CD14-positive monocyte (primary cell): ENCODE data around the gene FAM136A. TPM values are rescaled to one million over a fixed set of nuclear protein-coding genes. Genes with fewer than 3 reads are reported as not detected.

ENCODE experiments used
- DNase-seq, 3 donors: peaks; one replicate each; pipeline ENCODE4 v3.0.0-alpha.2; 2011 to 2022
- H2AFZ ChIP-seq: 2 replicates; pipeline ENCODE4 v1.6.0; 2012; ENCODE audit warnings: mild to moderate bottlenecking, low read depth, low read length, inconsistent platforms; ENCODE audit not compliant: insufficient read depth, poor library complexity, severe bottlenecking
- H3K27ac ChIP-seq, 2 donors: 1 replicate in 1 of 2; 2 replicates in 1 of 2; pipeline ENCODE4 v1.5.1; 2012 to 2013; ENCODE audit warnings: low read length in 2 of 2, control low read depth in 1 of 2, inconsistent platforms in 1 of 2, low read depth in 1 of 2, mild to moderate bottlenecking in 1 of 2
- H3K27me3 ChIP-seq, 2 donors: one replicate each; pipeline versions ENCODE4 v1.6.0 to v1.6.1; 2011 to 2013; ENCODE audit warnings: low read length in 2 of 2; ENCODE audit not compliant: control insufficient read depth in 2 of 2, insufficient read depth in 2 of 2
- H3K36me3 ChIP-seq, 2 donors: replicated peaks in 1 of 2; 1 replicate in 1 of 2; 2 replicates in 1 of 2; pipeline versions ENCODE4 v1.5.1 to v1.6.1; 2012 to 2013; ENCODE audit warnings: low read length in 2 of 2, control low read depth in 1 of 2, inconsistent platforms in 1 of 2, mild to moderate bottlenecking in 1 of 2; ENCODE audit not compliant: insufficient read depth in 2 of 2, control insufficient read depth in 1 of 2
- H3K4me1 ChIP-seq, 2 donors: 1 replicate in 1 of 2; 2 replicates in 1 of 2; pipeline versions ENCODE4 v1.5.1 to v1.6.1; 2012 to 2013; ENCODE audit warnings: low read length in 2 of 2, control low read depth in 1 of 2, inconsistent platforms in 1 of 2, mild to moderate bottlenecking in 1 of 2, moderate library complexity in 1 of 2; ENCODE audit not compliant: insufficient read depth in 2 of 2, control insufficient read depth in 1 of 2
- H3K4me2 ChIP-seq: replicated peaks from 2 replicates; pipeline ENCODE3; 2012; ENCODE audit warnings: low read length, moderate library complexity, mild to moderate bottlenecking; ENCODE audit not compliant: poor library complexity, severe bottlenecking; ENCODE audit errors: extremely low read depth
- H3K4me3 ChIP-seq, 3 experiments: fragments of 200-600 bp in 1 of 3; sonication (generic) in 1 of 3; replicated peaks in 1 of 3; 1 replicate in 2 of 3; 2 replicates in 1 of 3; pipeline ENCODE4 v1.5.1; 2011 to 2013; ENCODE audit warnings: low read length in 3 of 3, mild to moderate bottlenecking in 3 of 3, control low read depth in 2 of 3, low read depth in 2 of 3, inconsistent platforms in 1 of 3, moderate library complexity in 1 of 3
- H3K79me2 ChIP-seq: 2 replicates; pipeline ENCODE4 v1.6.0; 2012; ENCODE audit warnings: mild to moderate bottlenecking, control low read depth, inconsistent platforms, low read length, moderate library complexity; ENCODE audit not compliant: insufficient read depth
- H3K9ac ChIP-seq: 2 replicates; pipeline ENCODE4 v1.6.0; 2017; ENCODE audit warnings: low read length, mild to moderate bottlenecking; ENCODE audit not compliant: insufficient read depth, poor library complexity, severe bottlenecking
- H3K9me3 ChIP-seq, 2 donors: replicated peaks in 1 of 2; 1 replicate in 1 of 2; 2 replicates in 1 of 2; pipeline versions ENCODE4 v1.5.1 to v1.6.1; 2012 to 2013; ENCODE audit warnings: low read length in 2 of 2, control low read depth in 1 of 2; ENCODE audit not compliant: control insufficient read depth in 1 of 2, insufficient read depth in 1 of 2
- H4K20me1 ChIP-seq: 2 replicates; pipeline ENCODE4 v1.6.0; 2012; ENCODE audit warnings: mild to moderate bottlenecking, low read length, control low read depth, moderate library complexity; ENCODE audit not compliant: insufficient read depth
- H3K27ac Mint-ChIP-seq, 7 donors: one replicate each; pipeline ENCODE4 v1.8.0; 2020; ENCODE audit warnings: mild to moderate bottlenecking in 7 of 7, mixed read lengths in 7 of 7, moderate library complexity in 6 of 7, inconsistent platforms in 2 of 7
- H3K27me3 Mint-ChIP-seq, 3 donors: one replicate each; pipeline ENCODE4 v1.8.0; 2021 to 2022; ENCODE audit warnings: low read depth in 3 of 3, mild to moderate bottlenecking in 3 of 3, mixed read lengths in 3 of 3, moderate library complexity in 3 of 3, inconsistent platforms in 1 of 3
- H3K36me3 Mint-ChIP-seq, 2 donors: one replicate each; pipeline ENCODE4 v1.8.0; 2020; ENCODE audit warnings: mixed read lengths in 2 of 2, inconsistent platforms in 1 of 2, mild to moderate bottlenecking in 1 of 2
- H3K4me1 Mint-ChIP-seq: one replicate; pipeline ENCODE4 v1.8.0; 2020; ENCODE audit warnings: mild to moderate bottlenecking, mixed read lengths
- H3K4me3 Mint-ChIP-seq, 2 donors: one replicate each; pipeline ENCODE4 v1.8.0; 2020; ENCODE audit warnings: mild to moderate bottlenecking in 2 of 2, mixed read lengths in 2 of 2, moderate library complexity in 1 of 2
- H3K9me3 Mint-ChIP-seq, 7 donors: one replicate each; pipeline ENCODE4 v1.8.0; 2020 to 2022; ENCODE audit warnings: mixed read lengths in 7 of 7, mild to moderate bottlenecking in 6 of 7, moderate library complexity in 6 of 7, inconsistent platforms in 2 of 7
- CTCF ChIP-seq: fragments of 200-600 bp; IDR thresholded peaks from one replicate; pipeline ENCODE4 v1.8.0; 2022; ENCODE audit warnings: antibody characterized with exemption, mild to moderate bottlenecking
- WGBS: methylation state at CpG from one replicate; pipeline ENCODE4 v1.1.5; 2013; ENCODE audit warnings: missing lambda C conversion rate; ENCODE audit not compliant: insufficient coverage; 5-methylcytosine and 5-hydroxymethylcytosine counted together
- intact Hi-C, 2 donors: fragments of 100-400 bp; cut with micrococcal nuclease; formaldehyde crosslinking; loops; one replicate each; pipeline versions ENCODE4 v1.15.0 to v1.15.1; 2023
- polyA plus RNA-seq, 3 donors: library from polyadenylated mRNA; depleted of rRNA in 1 of 3; unstranded in 2 of 3; stranded (reverse) in 1 of 3; fragments of 300-500 nt in 2 of 3; fragments of >200 nt in 1 of 3; fragmentation: Illumina TruSeq in 2 of 3; gene quantifications; 1 replicate in 2 of 3; 2 replicates in 1 of 3; pipeline ENCODE4 v1.2.3, GENCODE V29; 2012 to 2021

Gene FAM136A
- polyA plus RNA-seq, 3 donors: 26.1 to 31.8 (median 30.1) TPM

- peaks cover 0 to 1% (median 0%) of the 10 kb centered on the region in 3 donors for H3K27me3 Mint-ChIP-seq
- H3K4me1 ChIP-seq: no peaks in the 10 kb centered on the region
- H3K4me1 Mint-ChIP-seq: no peaks in the 10 kb centered on the region
- H3K27me3 ChIP-seq: no peaks in the 10 kb centered on the region
- no CpG with 5 or more reads among the region's 5 CpGs for WGBS
- no peaks in the 10 kb centered on the region for H3K9me3 ChIP-seq
- H3K27ac ChIP-seq: no peak overlapping the region
- H3K9me3 Mint-ChIP-seq: no peaks in the 10 kb centered on the region
- no peak overlapping the region for H3K4me3 ChIP-seq
- no peak overlapping the region for H3K9ac ChIP-seq
- no peak overlapping the region for H3K4me2 ChIP-seq
- intact Hi-C loops: no loop called here
- peaks cover 74 to 92% of the 10 kb centered on the region in 2 donors for H3K36me3 Mint-ChIP-seq
- H3K79me2 ChIP-seq: peaks cover 62% of the 10 kb centered on the region
- H3K4me3 Mint-ChIP-seq: no peak overlapping the region
- TF ChIP-seq CTCF: no peak
- peaks cover 75 to 98% of the 10 kb centered on the region in 2 donors for H3K36me3 ChIP-seq
- no peak overlapping the region for H2AFZ ChIP-seq
- peaks cover 70% of the 10 kb centered on the region for H4K20me1 ChIP-seq
- H3K27ac Mint-ChIP-seq: peak overlapping the region in 3 of 7 donors; percentile 48 to 58 (median 53)
- no peak for DNase-seq
Measured at GRCh38 chr2:70283500-70284191, 18.2 kb downstream of the FAM136A start.

DNA sequence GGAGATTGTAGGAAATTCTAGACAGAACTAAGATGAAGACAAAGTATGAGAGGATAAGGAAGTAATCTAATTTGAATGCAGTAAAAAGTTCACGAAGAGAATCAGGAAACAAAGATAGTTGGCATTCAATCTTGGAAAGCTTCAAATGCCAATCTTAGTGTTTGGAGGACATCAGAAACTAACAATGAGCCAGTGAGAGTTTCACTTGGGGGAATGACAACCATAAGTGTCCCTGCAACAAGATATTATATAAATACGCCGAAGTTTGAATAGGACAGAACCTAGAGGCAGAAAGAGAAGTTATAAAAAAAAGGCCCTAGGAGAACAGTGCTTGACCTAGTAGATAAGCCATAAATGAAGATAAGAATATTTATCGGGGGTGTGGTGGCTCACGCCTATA lies 19.4 kb downstream of the FAM136A start:
- peaks cover 0 to 1% (median 0%) of the 10 kb centered on the region in 3 donors for H3K27me3 Mint-ChIP-seq

More for the DNA sequence above, 19.4 kb downstream of the FAM136A start:
- no peak for DNase-seq
- H3K9me3 Mint-ChIP-seq: no peaks in the 10 kb centered on the region
- WGBS: 100% methylated on average over 2 of the region's 5 CpGs
- Histone ChIP-seq H3K9me3 (no peaks in the 10 kb centered on the region), H3K36me3 (peaks cover 70 to 98% of the 10 kb centered on the region in 2 donors), H3K27me3 (no peaks in the 10 kb centered on the region), H3K9ac (no peak overlapping the region), H3K79me2 (peaks cover 50% of the 10 kb centered on the region), H3K27ac (no peak overlapping the region), H3K4me2 (no peak overlapping the region), H2AFZ (no peak overlapping the region), H4K20me1 (peaks cover 68% of the 10 kb centered on the region), H3K4me3 (no peak overlapping the region), H3K4me1 (no peaks in the 10 kb centered on the region)
- no peak overlapping the region for H3K4me3 Mint-ChIP-seq
- intact Hi-C loops: no loop called here
- H3K4me1 Mint-ChIP-seq: no peaks in the 10 kb centered on the region
- TF ChIP-seq CTCF: no peak
- no peak overlapping the region for H3K27ac Mint-ChIP-seq
- peaks cover 70 to 87% of the 10 kb centered on the region in 2 donors for H3K36me3 Mint-ChIP-seq
